ENCODE measurements around the gene RMDN2.

The RMDN2 gene

GRCh38 chr2:37982847-37983246, 57.8 kb downstream of the RMDN2 start:
- no peak for TF ChIP-seq CTCF (IDR thresholded peaks at IDR 0.05; ENCODE audit: borderline replicate concordance, insufficient read depth, low read depth, low read length)
- H3K4me3 ChIP-seq (ENCODE audit: low read depth, low read length) = no peak overlapping the region

- H3K4me3 ChIP-seq (ENCODE audit: low read depth, low read length) = no peak overlapping the region
- TF ChIP-seq CTCF (IDR thresholded peaks at IDR 0.05; ENCODE audit: borderline replicate concordance, insufficient read depth, low read depth, low read length) = no peak
Measured at GRCh38 chr2:37983719-37984118, 58.6 kb downstream of the RMDN2 start.

GRCh38 chr2:37984176-37984575, 59.1 kb downstream of the RMDN2 start:
- H3K4me3 ChIP-seq (ENCODE audit: low read depth, low read length) = no peak overlapping the region
- TF ChIP-seq CTCF (IDR thresholded peaks at IDR 0.05; ENCODE audit: borderline replicate concordance, insufficient read depth, low read depth, low read length) = no peak

GRCh38 chr2:37984589-37984988, 59.5 kb downstream of the RMDN2 start:
- TF ChIP-seq CTCF (IDR thresholded peaks at IDR 0.05; ENCODE audit: borderline replicate concordance, insufficient read depth, low read depth, low read length) = no peak

GRCh38 chr2:37985333-37985732, 60.2 kb downstream of the RMDN2 start:
- TF ChIP-seq CTCF (IDR thresholded peaks at IDR 0.05; ENCODE audit: borderline replicate concordance, insufficient read depth, low read depth, low read length) = no peak
- no peak overlapping the region for H3K4me3 ChIP-seq (ENCODE audit: low read depth, low read length)

More at GRCh38 chr2:37984589-37984988, 59.5 kb downstream of the RMDN2 start:
- H3K4me3 ChIP-seq (ENCODE audit: low read depth, low read length) = no peak overlapping the region

- no peak for TF ChIP-seq CTCF (IDR thresholded peaks at IDR 0.05; ENCODE audit: borderline replicate concordance, insufficient read depth, low read depth, low read length)
Measured at GRCh38 chr2:37987098-37987775, 62.1 kb downstream of the RMDN2 start.

GRCh38 chr2:37992601-37993000, 67.5 kb downstream of the RMDN2 start:
- TF ChIP-seq CTCF (IDR thresholded peaks at IDR 0.05; ENCODE audit: borderline replicate concordance, insufficient read depth, low read depth, low read length) = no peak
- H3K4me3 ChIP-seq (ENCODE audit: low read depth, low read length) = no peak overlapping the region

More at GRCh38 chr2:37987098-37987775, 62.1 kb downstream of the RMDN2 start:
- no peak overlapping the region for H3K4me3 ChIP-seq (ENCODE audit: low read depth, low read length)
